ENCODE measurements around the gene STARD10.

GRCh38 chr11:72721276-72721675 is 72.6 kb downstream of the STARD10 start:
- TF ChIP-seq CTCF (IDR thresholded peaks at IDR 0.05) (no peak), POLR2A (IDR thresholded peaks at IDR 0.05; ENCODE audit: low read depth) (no peak), EP300 (IDR thresholded peaks at IDR 0.05) (no peak)
